HG03354 (cell line): ENCODE results near the gene PRODH.
"Not testable (repeated sequence)": the region's sequence is repeated elsewhere in the genome, so short reads cannot be mapped to it uniquely, and the experiment has no call there.

ENCODE experiments used
- ATAC-seq: cut with Tn5 transposase; IDR thresholded peaks from one replicate; pipeline ENCODE4 v1.9.1; 2021; ENCODE audit warnings: mild to moderate bottlenecking; ENCODE audit not compliant: unreplicated experiment, poor library complexity, severe bottlenecking

The PRODH gene, protein sequence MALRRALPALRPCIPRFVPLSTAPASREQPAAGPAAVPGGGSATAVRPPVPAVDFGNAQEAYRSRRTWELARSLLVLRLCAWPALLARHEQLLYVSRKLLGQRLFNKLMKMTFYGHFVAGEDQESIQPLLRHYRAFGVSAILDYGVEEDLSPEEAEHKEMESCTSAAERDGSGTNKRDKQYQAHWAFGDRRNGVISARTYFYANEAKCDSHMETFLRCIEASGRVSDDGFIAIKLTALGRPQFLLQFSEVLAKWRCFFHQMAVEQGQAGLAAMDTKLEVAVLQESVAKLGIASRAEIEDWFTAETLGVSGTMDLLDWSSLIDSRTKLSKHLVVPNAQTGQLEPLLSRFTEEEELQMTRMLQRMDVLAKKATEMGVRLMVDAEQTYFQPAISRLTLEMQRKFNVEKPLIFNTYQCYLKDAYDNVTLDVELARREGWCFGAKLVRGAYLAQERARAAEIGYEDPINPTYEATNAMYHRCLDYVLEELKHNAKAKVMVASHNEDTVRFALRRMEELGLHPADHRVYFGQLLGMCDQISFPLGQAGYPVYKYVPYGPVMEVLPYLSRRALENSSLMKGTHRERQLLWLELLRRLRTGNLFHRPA

DNA sequence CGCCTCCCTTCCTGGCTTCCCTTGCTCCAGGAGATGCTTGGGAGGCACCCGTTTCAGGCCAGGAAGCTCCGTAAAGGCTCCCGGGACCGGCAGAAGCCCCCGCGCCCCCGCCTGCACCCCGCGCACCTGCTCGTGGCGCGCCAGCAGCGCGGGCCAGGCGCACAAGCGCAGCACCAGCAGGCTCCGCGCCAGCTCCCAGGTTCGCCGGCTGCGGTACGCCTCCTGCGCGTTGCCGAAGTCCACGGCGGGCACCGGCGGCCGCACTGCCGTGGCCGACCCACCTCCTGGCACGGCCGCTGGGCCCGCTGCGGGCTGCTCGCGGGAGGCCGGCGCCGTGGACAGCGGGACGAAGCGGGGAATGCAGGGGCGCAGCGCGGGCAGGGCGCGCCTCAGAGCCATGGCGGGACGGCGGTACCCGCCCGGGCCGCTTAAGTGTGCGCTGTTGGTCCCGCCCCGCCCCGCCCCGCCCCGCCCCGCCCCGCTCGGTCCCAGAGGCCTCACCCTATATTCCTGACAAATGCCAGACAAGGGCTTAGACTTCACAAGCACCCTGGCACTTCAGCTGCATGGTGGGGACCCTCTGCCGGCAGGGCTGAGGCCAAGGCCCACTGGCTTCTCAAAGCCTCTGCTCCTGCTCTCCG, at the start of gene PRODH:
PRODH (minus strand) TSS at position 405 of the 641 bp plus-strand sequence; CDS start at position 399, 6 bp downstream.
- ATAC-seq = no peak

- no peak for ATAC-seq
These were observed 49.7 kb upstream of the PRODH start for GRCh38 chr22:18985780-18986179.

GRCh38 chr22:18984564-18984963, 48.5 kb upstream of the PRODH start:
- no peak for ATAC-seq

- ATAC-seq = no peak
These were observed 47.1 kb upstream of the PRODH start for GRCh38 chr22:18983120-18983651.

DNA sequence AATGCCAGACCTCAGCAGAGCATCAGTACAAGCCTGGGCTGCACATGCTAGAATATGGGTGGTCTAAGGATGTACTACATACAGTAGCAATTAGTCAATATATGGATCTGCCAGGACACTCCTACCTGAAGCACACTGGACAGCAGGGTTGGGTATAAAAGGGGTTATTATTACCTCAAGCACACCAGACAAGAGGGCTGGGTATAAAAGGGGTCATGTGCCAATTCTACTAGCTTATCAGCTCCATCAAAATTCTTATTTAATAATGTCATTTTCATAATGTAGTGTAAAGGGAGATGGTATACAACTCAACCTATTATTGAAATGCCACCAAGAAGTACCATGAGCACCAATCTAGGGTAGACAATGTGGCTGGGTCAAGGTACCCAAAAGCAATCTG, 44.7 kb upstream of the PRODH start:
- no peak for ATAC-seq

DNA sequence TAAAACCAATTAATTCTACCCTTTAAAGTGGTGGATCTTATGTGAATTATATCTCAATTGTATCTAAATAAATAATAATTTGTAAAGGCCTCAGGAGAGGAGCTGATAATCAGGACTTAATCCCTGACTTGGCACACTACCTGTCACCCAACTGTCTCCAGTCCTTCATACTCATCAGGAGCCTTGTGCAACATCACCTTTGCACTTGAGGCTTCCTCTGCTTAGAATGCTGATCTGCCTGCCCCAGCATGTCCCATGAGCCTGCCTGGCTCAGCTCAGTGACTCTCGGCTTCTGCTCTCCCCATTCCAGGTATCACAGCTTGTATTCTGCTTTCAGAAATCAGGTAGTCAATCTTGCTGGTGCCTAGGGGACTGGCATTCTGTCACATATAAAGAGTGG, 43.9 kb upstream of the PRODH start:
- no peak for ATAC-seq

DNA sequence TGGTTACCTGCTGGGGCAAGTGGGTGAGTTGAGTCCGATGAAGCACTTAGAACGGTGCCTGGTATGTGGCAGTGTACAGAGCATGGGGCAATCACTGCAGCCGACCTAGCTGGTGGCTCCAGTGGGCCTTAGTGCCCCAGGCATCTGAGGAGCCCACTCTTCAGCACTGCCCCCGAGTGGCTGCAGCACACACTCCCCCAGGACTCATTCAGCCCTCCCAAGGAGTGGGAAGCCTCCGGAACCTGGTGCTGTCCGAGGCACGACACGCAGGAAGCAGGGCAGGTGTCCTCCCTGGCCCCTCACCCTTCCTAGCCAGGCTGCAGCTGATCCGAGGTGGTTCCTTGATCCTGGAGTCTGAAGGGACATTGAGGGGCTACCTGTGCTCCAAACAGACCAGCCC, 42.4 kb upstream of the PRODH start:
- no peak for ATAC-seq

DNA sequence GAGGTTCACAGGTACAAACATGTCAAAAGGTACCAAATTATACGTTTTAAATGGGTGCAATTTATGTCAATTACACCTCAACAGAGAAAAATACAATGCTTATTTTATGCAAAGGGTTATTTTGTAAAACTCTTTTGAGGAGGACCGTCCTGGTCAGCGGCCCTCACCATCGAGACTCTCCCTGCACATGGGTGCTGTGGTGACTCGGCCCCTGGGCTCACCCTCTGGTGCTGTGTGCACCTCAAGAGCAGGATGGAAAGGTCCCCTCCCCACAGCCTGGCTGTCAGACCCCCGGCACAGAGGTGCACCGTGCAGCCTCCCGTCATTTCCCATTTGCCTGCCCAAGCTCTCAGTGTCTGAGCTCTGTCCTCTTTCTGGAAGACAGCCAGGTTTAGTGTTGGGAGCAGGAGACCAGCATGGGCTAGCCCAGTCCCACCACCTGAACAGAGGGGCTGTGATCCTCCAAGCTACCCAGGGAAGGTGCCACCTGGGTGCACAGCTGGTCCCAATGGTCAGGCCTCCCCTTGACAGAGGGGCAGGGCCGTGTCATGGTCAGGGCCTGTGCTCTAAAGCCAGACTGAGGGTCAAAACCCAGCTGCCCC, 41.8 kb upstream of the PRODH start:
- no peak for ATAC-seq

DNA sequence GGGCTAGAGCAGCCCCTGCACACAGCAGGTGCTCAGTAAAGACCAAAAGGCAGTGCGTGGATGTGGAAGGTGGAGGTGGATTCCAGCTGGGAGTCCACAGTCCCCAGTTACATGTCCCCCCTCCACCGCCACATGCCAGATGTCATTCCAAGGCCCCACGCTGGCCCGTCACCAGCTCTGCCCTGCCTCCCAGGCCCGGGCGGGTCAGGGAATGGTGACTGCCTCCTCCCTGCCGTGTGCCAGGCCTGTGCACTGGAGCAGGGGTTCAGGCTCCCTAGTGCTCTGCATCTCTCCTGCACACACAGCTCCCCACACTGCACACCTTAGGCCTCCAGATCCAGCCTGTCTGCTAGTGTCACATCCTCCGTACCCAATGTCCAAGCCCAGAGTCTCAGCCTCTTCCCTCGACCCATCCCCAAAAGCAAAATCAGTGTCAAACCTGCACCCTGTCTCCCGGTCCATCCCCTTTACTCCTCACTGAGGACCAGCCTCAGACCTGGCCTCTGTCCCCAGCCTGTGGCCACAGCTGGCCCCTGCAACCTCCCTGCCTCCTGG, 40.2 kb upstream of the PRODH start:
- ATAC-seq = no peak

GRCh38 chr22:18975434-18976196, 39.5 kb upstream of the PRODH start:
- no peak for ATAC-seq

DNA sequence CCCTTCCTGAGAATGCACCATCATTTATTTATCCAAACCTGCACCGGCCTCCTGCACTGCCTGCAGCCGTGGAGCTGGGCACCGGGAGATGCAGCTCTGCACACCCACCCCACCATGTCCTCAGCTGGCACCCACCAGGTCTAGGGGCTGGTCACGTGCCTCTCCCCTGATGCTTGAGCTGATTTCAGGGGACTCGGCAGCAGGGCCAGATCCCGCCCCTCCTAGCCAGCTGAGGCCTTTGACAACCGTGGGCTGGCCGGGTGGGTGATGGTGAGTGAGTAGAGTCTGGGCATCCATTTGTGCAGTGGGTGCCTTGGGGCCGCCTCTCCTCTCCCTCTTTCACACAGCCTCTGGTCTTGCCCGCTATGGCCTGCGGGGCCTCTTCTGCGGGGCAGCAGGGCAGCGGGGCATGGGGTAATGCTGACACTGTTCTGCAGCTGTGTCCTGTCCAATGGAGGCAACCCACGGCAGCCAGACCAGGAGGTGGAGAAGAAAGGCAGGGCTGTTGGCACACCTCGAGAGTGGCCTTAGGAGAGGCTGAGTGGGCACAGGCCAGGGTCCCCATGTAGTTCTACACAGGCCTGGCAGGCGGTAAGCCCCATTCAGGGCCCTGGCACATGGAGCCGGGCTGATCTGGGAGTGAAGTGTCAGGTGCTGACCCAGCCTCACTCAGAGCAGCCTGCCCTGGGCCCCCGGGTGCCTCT, 38.5 kb upstream of the PRODH start:
- ATAC-seq = no peak

DNA sequence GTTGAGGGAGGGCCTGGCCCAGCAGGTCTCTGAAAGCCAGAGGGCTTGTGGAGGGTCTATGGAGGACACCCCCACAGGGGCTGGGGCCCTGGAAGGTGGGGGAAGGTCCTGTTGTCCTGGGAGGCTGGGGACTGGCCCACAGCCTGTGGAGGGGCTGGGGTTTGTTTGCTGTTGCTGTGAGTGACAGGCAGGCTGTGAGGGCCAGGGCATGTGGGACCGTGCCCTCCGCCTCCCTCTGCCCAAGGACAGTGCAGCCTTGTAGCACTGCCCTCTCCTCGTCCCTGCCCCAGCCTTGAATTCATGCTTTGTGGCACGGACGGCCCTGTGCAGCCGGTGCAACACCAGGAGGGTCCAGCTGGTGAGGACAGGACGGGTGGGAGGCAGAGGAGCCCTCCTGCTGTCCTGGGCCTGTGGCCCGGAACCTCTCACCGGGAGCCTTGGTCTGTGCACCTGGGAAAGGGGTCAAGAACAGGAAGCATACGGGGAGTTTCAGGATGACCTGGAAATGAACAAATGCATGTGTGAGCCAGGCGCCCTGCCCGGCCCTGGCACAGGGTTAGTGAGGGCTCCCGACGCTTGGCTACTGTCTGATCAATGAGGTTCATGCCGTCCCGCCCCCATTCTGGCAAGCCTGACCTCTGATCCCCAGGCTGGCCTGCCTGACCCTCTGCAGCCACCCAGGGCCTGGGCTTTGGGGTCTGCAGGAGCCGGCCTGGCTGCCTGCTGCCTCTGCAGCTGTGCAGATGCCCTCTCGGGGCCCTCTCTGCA, 37.4 kb upstream of the PRODH start:
- ATAC-seq = no peak

DNA sequence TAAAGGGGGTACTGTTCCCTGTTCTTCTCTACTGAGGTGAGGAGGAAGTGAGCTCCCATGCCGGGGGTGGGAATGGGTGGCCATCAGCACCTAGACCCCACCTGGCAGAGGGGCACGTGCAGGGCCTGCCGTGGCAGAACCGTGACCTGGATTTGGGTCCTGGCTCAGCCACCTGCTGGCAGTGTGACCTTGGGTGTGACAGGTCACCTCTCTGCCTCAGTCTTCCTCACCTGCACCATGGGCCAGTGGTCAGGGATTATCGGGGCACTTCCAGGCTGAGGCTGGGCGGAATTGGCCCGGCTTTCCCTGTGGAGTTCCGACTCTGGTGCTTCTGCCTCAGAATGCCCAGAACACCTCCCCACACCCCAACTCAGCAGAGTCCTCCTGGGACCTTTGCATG, 36.5 kb upstream of the PRODH start:
- not testable (repeated sequence) for ATAC-seq

- not testable (repeated sequence) for ATAC-seq
These were observed 35.9 kb upstream of the PRODH start for GRCh38 chr22:18972029-18972428.

DNA sequence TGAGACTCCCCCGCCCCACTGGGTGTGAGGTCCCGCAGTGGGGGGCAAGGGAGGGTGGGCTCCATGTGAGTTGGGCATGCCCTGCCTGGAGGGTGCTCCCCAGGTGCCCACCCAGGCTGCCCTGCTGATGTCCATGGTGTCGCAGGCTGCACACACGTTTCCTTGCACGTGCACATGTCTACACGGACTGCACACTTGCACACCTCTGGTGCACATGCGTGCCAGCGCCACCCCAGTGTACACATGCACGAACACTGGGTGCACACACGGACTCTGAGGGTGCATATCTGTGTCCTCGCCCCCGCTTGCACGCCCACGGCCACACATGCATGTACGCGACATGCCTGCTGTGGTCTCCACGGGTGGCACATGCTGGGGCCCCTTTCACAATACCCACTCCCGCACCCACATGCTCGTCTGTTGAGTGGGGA, 35.2 kb upstream of the PRODH start:
- no peak for ATAC-seq

DNA sequence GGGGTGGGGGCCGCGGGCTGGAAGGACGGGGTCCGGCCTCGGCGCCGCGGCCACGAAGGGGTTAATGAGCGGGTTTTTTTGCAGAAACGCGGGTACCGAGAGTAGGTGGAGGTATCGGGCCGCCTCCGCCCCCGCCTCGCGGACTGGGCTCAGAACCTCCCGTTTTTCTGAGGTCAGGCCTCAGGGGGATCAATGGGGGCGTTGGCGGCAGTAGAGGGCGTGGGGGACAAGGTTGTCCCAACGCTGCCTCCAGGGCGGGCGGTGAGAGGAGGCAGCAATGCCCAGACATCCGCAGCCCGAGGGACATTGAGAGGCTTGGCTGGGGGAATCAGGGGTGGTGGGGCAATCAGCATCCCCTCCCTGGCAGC, 34.8 kb upstream of the PRODH start:
- no peak for ATAC-seq

- no peak for ATAC-seq
These were observed 34.3 kb upstream of the PRODH start for GRCh38 chr22:18970176-18970947.
